HG02981 (cell line): ENCODE results near the gene ADPRHL1.

Experiments used
- ATAC-seq: cut with Tn5 transposase; IDR thresholded peaks from one replicate; pipeline ENCODE4 v1.9.1; 2021; ENCODE audit warnings: mild to moderate bottlenecking, moderate library complexity; ENCODE audit not compliant: unreplicated experiment

ADPRHL1 gene

DNA sequence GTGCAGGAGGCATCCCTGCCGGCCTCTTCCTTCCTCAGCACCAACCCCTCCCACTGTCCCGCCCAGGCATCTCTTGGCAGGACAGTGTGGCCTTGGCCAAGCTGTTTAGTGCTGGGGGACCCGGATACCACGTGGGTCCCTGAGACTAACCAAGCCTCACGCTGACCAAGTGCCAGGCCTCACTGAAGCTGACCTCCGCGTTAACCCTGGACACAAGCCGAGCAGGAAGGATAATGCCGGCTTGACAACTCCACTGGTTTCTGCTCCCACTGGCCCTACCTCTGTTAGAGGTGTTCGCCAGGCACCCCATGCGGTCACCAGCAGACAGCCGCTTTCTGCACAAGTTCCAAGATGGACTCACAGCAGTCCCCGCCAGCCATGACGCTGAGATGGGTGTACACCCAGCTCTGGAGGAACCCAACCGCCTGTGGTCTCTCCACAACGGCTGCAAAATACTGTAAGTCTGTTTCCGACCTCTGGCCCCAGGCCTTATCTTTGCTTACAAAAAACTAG is 101.7 kb downstream of the ADPRHL1 start:
- ATAC-seq: no peak

DNA sequence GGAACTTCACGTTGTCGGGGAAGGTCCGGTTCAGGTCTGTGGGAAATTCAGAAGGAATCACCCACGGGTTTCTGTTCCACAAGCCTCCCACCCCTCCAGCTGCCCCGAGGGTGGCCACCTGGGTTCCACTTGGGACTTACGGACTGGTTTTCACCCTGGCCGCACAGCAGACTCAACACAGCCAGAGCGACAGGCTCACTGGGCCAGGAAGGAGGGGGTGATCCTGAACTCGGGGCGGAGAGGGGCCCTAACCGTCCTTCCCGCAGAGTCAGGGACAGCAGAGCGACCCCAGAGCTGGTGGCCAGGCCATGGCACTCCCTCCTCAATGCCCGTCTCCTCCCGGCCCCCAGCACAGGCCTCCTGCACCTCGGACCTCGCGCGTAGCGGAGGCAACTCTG is 102.4 kb downstream of the ADPRHL1 start:
- ATAC-seq: no peak

DNA sequence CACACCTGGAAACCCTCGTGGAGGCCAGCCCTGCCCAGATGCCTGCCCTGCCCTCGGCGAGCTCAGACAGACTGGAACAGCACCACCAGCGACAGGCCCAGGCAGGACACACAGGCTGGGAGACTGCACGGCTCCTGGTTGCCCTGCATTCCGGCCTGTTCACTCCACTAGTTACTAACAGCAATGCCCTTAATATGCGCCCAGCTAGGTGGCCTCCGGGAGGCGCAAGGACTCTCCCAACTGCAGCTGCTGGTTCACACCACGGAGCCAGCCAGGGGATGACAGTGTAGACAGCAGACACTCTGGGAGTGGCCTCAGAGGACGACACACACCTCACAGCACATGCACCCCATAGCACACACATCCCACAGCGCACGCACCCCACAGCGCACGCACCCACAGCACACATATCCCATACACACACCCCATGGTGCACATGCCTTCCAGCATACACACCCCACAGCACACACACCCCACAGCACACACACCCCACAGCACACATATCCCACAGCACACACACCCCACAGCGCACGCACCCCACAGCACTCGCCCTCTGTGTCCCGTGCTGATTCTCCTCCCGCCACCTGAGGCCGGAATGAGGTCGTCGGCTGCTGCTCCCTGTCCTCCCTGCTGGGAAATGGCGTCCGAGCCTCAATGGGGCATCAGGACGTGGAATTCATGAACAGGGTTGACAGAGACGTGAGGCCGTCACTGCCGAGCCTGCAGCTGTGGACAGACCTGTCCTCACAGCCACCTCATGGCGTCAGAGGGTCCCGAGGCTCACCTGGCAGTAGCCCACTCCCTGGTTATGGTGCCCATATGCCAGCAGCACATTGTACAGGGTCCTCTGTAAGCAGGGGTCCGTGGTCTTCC is 103.0 kb downstream of the ADPRHL1 start:
- ATAC-seq: no peak
